GM23338 (cell line): Measurements from ENCODE around the gene RPL15. TPM values are rescaled to one million over a fixed set of nuclear protein-coding genes. Genes with fewer than 3 reads are reported as not detected.

ENCODE experiments used
- ATAC-seq: fragments of 200-7000 bp; cut with Tn5 transposase; 3 replicates; pipeline ENCODE4 v1.9.1; 2020
- DNase-seq: peaks from one replicate; pipeline ENCODE4 v3.0.0-alpha.2; 2015; ENCODE audit warnings: low spot score
- H2AFZ ChIP-seq: fragments of 200-600 bp; sonication (generic); 2 replicates; pipeline ENCODE4 v1.8.0; 2016; ENCODE audit warnings: antibody characterized with exemption, mild to moderate bottlenecking, moderate library complexity
- H3F3A ChIP-seq: fragments of 200-600 bp; sonication (generic); replicated peaks from 2 replicates; pipeline ENCODE4 v1.8.0; 2017; ENCODE audit warnings: antibody characterized with exemption, mixed run types, low read depth
- H3K27ac ChIP-seq: fragments of 200-600 bp; sonication (generic); 2 replicates; pipeline ENCODE4 v1.6.1; 2016; ENCODE audit warnings: low read depth
- H3K27me3 ChIP-seq: fragments of 200-600 bp; sonication (generic); 2 replicates; pipeline ENCODE4 v1.8.0; 2016; ENCODE audit warnings: mild to moderate bottlenecking, mixed run types, moderate library complexity; ENCODE audit not compliant: insufficient read depth
- H3K36me3 ChIP-seq: fragments of 200-600 bp; sonication (generic); 2 replicates; pipeline ENCODE4 v1.8.0; 2016; ENCODE audit warnings: mild to moderate bottlenecking; ENCODE audit not compliant: insufficient read depth
- H3K4me1 ChIP-seq: fragments of 200-600 bp; sonication (generic); 2 replicates; pipeline ENCODE4 v1.8.0; 2016; ENCODE audit warnings: mild to moderate bottlenecking, moderate library complexity; ENCODE audit not compliant: insufficient read depth
- H3K4me2 ChIP-seq: fragments of 200-600 bp; sonication (generic); 2 replicates; pipeline ENCODE4 v1.7.1; 2017; ENCODE audit warnings: mixed run types
- H3K4me3 ChIP-seq: fragments of 200-600 bp; sonication (generic); 2 replicates; pipeline ENCODE4 v1.6.1; 2016; ENCODE audit warnings: mixed run types
- H3K79me2 ChIP-seq: fragments of 200-600 bp; sonication (generic); replicated peaks from 2 replicates; pipeline ENCODE4 v1.8.0; 2017; ENCODE audit warnings: mild to moderate bottlenecking; ENCODE audit not compliant: insufficient read depth
- H3K9me2 ChIP-seq: fragments of 200-600 bp; sonication (generic); 2 replicates; pipeline ENCODE4 v1.8.0; 2017; ENCODE audit not compliant: insufficient read depth
- H4K20me1 ChIP-seq: fragments of 200-600 bp; sonication (generic); replicated peaks from 2 replicates; pipeline ENCODE4 v1.8.0; 2017; ENCODE audit warnings: mild to moderate bottlenecking; ENCODE audit not compliant: insufficient read depth
- H3K27ac Mint-ChIP-seq: 2 replicates; pipeline ENCODE4 v1.8.0; 2020; ENCODE audit warnings: inconsistent platforms, mild to moderate bottlenecking, moderate library complexity, mixed read lengths
- H3K27me3 Mint-ChIP-seq: 3 replicates; pipeline ENCODE4 v1.8.0; 2022; ENCODE audit warnings: low read depth, mild to moderate bottlenecking, moderate library complexity, mixed read lengths, inconsistent platforms; ENCODE audit not compliant: insufficient read depth, poor library complexity
- H3K36me3 Mint-ChIP-seq: 3 replicates; pipeline ENCODE4 v1.8.0; 2021; ENCODE audit warnings: low read depth, mild to moderate bottlenecking, inconsistent platforms, moderate library complexity, mixed read lengths
- H3K4me1 Mint-ChIP-seq: 3 replicates; pipeline ENCODE4 v1.8.0; 2020; ENCODE audit warnings: mild to moderate bottlenecking, inconsistent platforms, mixed read lengths
- H3K4me3 Mint-ChIP-seq: 3 replicates; pipeline ENCODE4 v1.8.0; 2021; ENCODE audit warnings: moderate library complexity, mild to moderate bottlenecking, inconsistent platforms, mixed read lengths
- H3K9me3 Mint-ChIP-seq: 3 replicates; pipeline ENCODE4 v1.8.0; 2020; ENCODE audit warnings: moderate library complexity, mild to moderate bottlenecking, inconsistent platforms, mixed read lengths
- CREB1 ChIP-seq: fragments of 250-450 bp; sonication (Bioruptor Pico); IDR thresholded peaks from 2 replicates; pipeline ENCODE4 v1.5.0; 2020; ENCODE audit warnings: low read depth, mild to moderate bottlenecking, moderate library complexity
- EZH2 ChIP-seq: fragments of 200-600 bp; sonication (generic); IDR thresholded peaks from one replicate; pipeline ENCODE4 v1.8.0; 2017; ENCODE audit warnings: antibody characterized with exemption, mild to moderate bottlenecking, low read depth; ENCODE audit not compliant: unreplicated experiment
- NANOG ChIP-seq: IDR thresholded peaks from 2 replicates; pipeline ENCODE4 v1.6.1; 2016; ENCODE audit warnings: antibody characterized with exemption, borderline replicate concordance
- ZNF114 ChIP-seq: fragments of 250-450 bp; sonication (Bioruptor Pico); IDR thresholded peaks from 2 replicates; pipeline ENCODE4 v1.5.0; 2020; ENCODE audit warnings: mild to moderate bottlenecking, moderate library complexity
- polyA plus RNA-seq: library from polyadenylated mRNA; unstranded; fragments of >200 nt; fragmentation: Nextera tagmentation; extraction: Ambion mirVana; gene quantifications from 2 replicates; pipeline ENCODE4 v1.2.1, GENCODE V29; 2016
- total RNA-seq: library from RNA; depleted of rRNA; stranded (reverse); fragments of >200 nt; shearing (Covaris generic); gene quantifications from 2 replicates; pipeline ENCODE4 v1.2.3, GENCODE V29; 2014
- TF ChIP-seq, protein P1 (sequence below): fragments of 250-450 bp; sonication (Bioruptor Pico); IDR thresholded peaks from 2 replicates; pipeline ENCODE4 v1.5.0; 2020; ENCODE audit warnings: mild to moderate bottlenecking, moderate library complexity
- TF ChIP-seq, protein P2 (sequence below), 2 experiments: fragments of 200-600 bp in 1 of 2; sonication (generic) in 1 of 2; conservative IDR thresholded peaks; 2 replicates each; pipeline versions ENCODE4 v1.5.1 to v1.6.1; 2016 to 2017; ENCODE audit warnings: antibody characterized with exemption in 2 of 2, low read depth in 2 of 2, mild to moderate bottlenecking in 2 of 2, moderate library complexity in 1 of 2
- TF ChIP-seq, protein P3 (sequence below): IDR thresholded peaks from 2 replicates; pipeline ENCODE4 v1.6.1; 2016; ENCODE audit warnings: antibody characterized with exemption
- TF ChIP-seq, protein P4 (sequence below): IDR thresholded peaks from one replicate; pipeline ENCODE4 v1.6.1; 2018; ENCODE audit warnings: antibody characterized with exemption; ENCODE audit not compliant: unreplicated experiment

RPL15 gene
- total and polyA plus RNA-seq, 2 experiments from 2014 or later = 2,868 to 3,117 TPM

DNA sequence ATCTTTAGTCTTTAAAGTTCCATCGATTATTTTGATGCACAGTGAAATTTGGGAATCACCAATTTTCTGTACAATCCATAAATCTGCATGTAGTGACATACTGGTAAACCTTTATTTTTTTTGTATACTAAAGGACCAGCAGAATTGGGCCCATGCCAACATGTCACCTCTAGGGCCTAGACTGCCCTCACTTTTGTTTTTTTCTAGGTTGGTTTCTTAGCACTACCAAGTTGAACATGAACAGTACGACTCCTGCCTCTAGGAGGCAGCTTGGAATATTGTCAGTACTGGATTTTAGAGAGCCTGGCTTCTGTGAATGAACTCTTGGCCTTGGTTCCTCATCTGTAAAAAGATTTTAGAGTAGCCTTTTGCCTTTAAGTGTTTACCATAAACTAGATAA lies 32.5 kb upstream of the RPL15 start:
- no peaks in the 10 kb centered on the region for H3F3A ChIP-seq
- no peak overlapping the region for H3K4me3 ChIP-seq
- no peaks in the 10 kb centered on the region for H3K27me3 ChIP-seq
- H3K9me2 ChIP-seq = no peaks in the 10 kb centered on the region
- TF ChIP-seq, protein P1, sequence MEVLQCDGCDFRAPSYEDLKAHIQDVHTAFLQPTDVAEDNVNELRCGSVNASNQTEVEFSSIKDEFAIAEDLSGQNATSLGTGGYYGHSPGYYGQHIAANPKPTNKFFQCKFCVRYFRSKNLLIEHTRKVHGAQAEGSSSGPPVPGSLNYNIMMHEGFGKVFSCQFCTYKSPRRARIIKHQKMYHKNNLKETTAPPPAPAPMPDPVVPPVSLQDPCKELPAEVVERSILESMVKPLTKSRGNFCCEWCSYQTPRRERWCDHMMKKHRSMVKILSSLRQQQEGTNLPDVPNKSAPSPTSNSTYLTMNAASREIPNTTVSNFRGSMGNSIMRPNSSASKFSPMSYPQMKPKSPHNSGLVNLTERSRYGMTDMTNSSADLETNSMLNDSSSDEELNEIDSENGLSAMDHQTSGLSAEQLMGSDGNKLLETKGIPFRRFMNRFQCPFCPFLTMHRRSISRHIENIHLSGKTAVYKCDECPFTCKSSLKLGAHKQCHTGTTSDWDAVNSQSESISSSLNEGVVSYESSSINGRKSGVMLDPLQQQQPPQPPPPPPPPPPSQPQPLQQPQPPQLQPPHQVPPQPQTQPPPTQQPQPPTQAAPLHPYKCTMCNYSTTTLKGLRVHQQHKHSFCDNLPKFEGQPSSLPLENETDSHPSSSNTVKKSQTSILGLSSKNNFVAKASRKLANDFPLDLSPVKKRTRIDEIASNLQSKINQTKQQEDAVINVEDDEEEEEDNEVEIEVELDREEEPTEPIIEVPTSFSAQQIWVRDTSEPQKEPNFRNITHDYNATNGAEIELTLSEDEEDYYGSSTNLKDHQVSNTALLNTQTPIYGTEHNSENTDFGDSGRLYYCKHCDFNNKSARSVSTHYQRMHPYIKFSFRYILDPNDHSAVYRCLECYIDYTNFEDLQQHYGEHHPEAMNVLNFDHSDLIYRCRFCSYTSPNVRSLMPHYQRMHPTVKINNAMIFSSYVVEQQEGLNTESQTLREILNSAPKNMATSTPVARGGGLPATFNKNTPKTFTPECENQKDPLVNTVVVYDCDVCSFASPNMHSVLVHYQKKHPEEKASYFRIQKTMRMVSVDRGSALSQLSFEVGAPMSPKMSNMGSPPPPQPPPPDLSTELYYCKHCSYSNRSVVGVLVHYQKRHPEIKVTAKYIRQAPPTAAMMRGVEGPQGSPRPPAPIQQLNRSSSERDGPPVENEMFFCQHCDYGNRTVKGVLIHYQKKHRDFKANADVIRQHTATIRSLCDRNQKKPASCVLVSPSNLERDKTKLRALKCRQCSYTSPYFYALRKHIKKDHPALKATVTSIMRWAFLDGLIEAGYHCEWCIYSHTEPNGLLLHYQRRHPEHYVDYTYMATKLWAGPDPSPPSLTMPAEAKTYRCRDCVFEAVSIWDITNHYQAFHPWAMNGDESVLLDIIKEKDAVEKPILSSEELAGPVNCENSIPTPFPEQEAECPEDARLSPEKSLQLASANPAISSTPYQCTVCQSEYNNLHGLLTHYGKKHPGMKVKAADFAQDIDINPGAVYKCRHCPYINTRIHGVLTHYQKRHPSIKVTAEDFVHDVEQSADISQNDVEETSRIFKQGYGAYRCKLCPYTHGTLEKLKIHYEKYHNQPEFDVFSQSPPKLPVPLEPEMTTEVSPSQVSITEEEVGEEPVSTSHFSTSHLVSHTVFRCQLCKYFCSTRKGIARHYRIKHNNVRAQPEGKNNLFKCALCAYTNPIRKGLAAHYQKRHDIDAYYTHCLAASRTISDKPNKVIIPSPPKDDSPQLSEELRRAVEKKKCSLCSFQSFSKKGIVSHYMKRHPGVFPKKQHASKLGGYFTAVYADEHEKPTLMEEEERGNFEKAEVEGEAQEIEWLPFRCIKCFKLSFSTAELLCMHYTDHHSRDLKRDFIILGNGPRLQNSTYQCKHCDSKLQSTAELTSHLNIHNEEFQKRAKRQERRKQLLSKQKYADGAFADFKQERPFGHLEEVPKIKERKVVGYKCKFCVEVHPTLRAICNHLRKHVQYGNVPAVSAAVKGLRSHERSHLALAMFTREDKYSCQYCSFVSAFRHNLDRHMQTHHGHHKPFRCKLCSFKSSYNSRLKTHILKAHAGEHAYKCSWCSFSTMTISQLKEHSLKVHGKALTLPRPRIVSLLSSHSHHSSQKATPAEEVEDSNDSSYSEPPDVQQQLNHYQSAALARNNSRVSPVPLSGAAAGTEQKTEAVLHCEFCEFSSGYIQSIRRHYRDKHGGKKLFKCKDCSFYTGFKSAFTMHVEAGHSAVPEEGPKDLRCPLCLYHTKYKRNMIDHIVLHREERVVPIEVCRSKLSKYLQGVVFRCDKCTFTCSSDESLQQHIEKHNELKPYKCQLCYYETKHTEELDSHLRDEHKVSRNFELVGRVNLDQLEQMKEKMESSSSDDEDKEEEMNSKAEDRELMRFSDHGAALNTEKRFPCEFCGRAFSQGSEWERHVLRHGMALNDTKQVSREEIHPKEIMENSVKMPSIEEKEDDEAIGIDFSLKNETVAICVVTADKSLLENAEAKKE (CRISPR knock-in tag) = no peak
- TF ChIP-seq EZH2 (no peak), ZNF114 (no peak), CREB1 (CRISPR knock-in tag) (no peak), NANOG (no peak)
- TF ChIP-seq, protein P2, sequence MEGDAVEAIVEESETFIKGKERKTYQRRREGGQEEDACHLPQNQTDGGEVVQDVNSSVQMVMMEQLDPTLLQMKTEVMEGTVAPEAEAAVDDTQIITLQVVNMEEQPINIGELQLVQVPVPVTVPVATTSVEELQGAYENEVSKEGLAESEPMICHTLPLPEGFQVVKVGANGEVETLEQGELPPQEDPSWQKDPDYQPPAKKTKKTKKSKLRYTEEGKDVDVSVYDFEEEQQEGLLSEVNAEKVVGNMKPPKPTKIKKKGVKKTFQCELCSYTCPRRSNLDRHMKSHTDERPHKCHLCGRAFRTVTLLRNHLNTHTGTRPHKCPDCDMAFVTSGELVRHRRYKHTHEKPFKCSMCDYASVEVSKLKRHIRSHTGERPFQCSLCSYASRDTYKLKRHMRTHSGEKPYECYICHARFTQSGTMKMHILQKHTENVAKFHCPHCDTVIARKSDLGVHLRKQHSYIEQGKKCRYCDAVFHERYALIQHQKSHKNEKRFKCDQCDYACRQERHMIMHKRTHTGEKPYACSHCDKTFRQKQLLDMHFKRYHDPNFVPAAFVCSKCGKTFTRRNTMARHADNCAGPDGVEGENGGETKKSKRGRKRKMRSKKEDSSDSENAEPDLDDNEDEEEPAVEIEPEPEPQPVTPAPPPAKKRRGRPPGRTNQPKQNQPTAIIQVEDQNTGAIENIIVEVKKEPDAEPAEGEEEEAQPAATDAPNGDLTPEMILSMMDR (conservative IDR thresholded peaks at IDR 0.05; ENCODE audit: low read depth in 2 of 2) = peak; percentile 25 to 43; a peak in 2 of 4 replicates
- TF ChIP-seq, protein P3, sequence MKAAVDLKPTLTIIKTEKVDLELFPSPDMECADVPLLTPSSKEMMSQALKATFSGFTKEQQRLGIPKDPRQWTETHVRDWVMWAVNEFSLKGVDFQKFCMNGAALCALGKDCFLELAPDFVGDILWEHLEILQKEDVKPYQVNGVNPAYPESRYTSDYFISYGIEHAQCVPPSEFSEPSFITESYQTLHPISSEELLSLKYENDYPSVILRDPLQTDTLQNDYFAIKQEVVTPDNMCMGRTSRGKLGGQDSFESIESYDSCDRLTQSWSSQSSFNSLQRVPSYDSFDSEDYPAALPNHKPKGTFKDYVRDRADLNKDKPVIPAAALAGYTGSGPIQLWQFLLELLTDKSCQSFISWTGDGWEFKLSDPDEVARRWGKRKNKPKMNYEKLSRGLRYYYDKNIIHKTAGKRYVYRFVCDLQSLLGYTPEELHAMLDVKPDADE = no peak
- TF ChIP-seq, protein P4, sequence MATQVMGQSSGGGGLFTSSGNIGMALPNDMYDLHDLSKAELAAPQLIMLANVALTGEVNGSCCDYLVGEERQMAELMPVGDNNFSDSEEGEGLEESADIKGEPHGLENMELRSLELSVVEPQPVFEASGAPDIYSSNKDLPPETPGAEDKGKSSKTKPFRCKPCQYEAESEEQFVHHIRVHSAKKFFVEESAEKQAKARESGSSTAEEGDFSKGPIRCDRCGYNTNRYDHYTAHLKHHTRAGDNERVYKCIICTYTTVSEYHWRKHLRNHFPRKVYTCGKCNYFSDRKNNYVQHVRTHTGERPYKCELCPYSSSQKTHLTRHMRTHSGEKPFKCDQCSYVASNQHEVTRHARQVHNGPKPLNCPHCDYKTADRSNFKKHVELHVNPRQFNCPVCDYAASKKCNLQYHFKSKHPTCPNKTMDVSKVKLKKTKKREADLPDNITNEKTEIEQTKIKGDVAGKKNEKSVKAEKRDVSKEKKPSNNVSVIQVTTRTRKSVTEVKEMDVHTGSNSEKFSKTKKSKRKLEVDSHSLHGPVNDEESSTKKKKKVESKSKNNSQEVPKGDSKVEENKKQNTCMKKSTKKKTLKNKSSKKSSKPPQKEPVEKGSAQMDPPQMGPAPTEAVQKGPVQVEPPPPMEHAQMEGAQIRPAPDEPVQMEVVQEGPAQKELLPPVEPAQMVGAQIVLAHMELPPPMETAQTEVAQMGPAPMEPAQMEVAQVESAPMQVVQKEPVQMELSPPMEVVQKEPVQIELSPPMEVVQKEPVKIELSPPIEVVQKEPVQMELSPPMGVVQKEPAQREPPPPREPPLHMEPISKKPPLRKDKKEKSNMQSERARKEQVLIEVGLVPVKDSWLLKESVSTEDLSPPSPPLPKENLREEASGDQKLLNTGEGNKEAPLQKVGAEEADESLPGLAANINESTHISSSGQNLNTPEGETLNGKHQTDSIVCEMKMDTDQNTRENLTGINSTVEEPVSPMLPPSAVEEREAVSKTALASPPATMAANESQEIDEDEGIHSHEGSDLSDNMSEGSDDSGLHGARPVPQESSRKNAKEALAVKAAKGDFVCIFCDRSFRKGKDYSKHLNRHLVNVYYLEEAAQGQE = no peak
- Mint-ChIP-seq H3K9me3 (peaks cover 8% of the 10 kb centered on the region), H3K36me3 (peaks cover 35% of the 10 kb centered on the region), H3K4me3 (no peak overlapping the region), H3K27ac (no peak overlapping the region), H3K4me1 (peaks cover 6% of the 10 kb centered on the region; the same call in 2 of the 3 replicates), H3K27me3 (peaks cover 3% of the 10 kb centered on the region)
- no peak overlapping the region for H2AFZ ChIP-seq
- no peaks in the 10 kb centered on the region for H3K4me1 ChIP-seq
- H3K36me3 ChIP-seq = no peaks in the 10 kb centered on the region
- peak; percentile 47 for DNase-seq
- no peak overlapping the region for H3K27ac ChIP-seq
- no peak overlapping the region for H3K4me2 ChIP-seq
- ATAC-seq = peak; percentile 59
- H4K20me1 ChIP-seq = peaks cover 10% of the 10 kb centered on the region
- peaks cover 58% of the 10 kb centered on the region for H3K79me2 ChIP-seq
